HG03175 (cell line): ENCODE measurements around the gene FAM3C.

Experiments used
- ATAC-seq: cut with Tn5 transposase; IDR thresholded peaks from one replicate; pipeline ENCODE4 v1.9.1; 2021; ENCODE audit warnings: mild to moderate bottlenecking, moderate library complexity; ENCODE audit not compliant: unreplicated experiment

The FAM3C gene

GRCh38 chr7:121411597-121411979, 15.5 kb upstream of the FAM3C start:
- ATAC-seq: no peak

- ATAC-seq: no peak
Measured at GRCh38 chr7:121410829-121411596, 14.9 kb upstream of the FAM3C start.

- no peak for ATAC-seq
Measured at GRCh38 chr7:121406944-121407343, 10.8 kb upstream of the FAM3C start.

- ATAC-seq: no peak
Measured at GRCh38 chr7:121406461-121406860, 10.4 kb upstream of the FAM3C start.

- ATAC-seq: no peak
Measured at GRCh38 chr7:121404348-121404747, 8.2 kb upstream of the FAM3C start.

- ATAC-seq: no peak
Measured at GRCh38 chr7:121402701-121403100, 6.6 kb upstream of the FAM3C start.

- no peak for ATAC-seq
Measured at GRCh38 chr7:121401896-121402295, 5.8 kb upstream of the FAM3C start.

- no peak for ATAC-seq
Measured at GRCh38 chr7:121398246-121398645, 2.1 kb upstream of the FAM3C start.

- ATAC-seq: no peak
Measured at GRCh38 chr7:121397822-121398221, 1.7 kb upstream of the FAM3C start.

GRCh38 chr7:121397361-121397760, 1.3 kb upstream of the FAM3C start:
- ATAC-seq: no peak

- ATAC-seq: peak; percentile 34
Measured at GRCh38 chr7:121395494-121395960, 581 bp downstream of the FAM3C start.

- peak; percentile 32 for ATAC-seq
Measured at GRCh38 chr7:121394709-121395140, 1.4 kb downstream of the FAM3C start.

- ATAC-seq: no peak
Measured at GRCh38 chr7:121393005-121393366, 3.1 kb downstream of the FAM3C start.

GRCh38 chr7:121392277-121393004, 3.7 kb downstream of the FAM3C start:
- no peak for ATAC-seq

- ATAC-seq: no peak
Measured at GRCh38 chr7:121391686-121392085, 4.4 kb downstream of the FAM3C start.

- ATAC-seq: no peak
Measured at GRCh38 chr7:121390617-121391016, 5.5 kb downstream of the FAM3C start.

- no peak for ATAC-seq
Measured at GRCh38 chr7:121390109-121390508, 6.0 kb downstream of the FAM3C start.

GRCh38 chr7:121388950-121389349, 7.2 kb downstream of the FAM3C start:
- no peak for ATAC-seq

- ATAC-seq: peak; percentile 94
Measured at GRCh38 chr7:121385800-121386179, 10.3 kb downstream of the FAM3C start.

- ATAC-seq: no peak
Measured at GRCh38 chr7:121385056-121385799, 10.9 kb downstream of the FAM3C start.

- no peak for ATAC-seq
Measured at GRCh38 chr7:121384265-121384664, 11.8 kb downstream of the FAM3C start.
